NCI-H1694 treated with DMSO at 0.1 percent for 48 hours (cell line): ENCODE data around the gene YEATS2.
A peak's percentile ranks its signal among the peaks of the same experiment; 100 is the strongest.

Experiments
- DNase-seq: peaks from one replicate; lab custom pipeline; 2025; lab: John Stamatoyannopoulos, UW

YEATS2 gene

DNA sequence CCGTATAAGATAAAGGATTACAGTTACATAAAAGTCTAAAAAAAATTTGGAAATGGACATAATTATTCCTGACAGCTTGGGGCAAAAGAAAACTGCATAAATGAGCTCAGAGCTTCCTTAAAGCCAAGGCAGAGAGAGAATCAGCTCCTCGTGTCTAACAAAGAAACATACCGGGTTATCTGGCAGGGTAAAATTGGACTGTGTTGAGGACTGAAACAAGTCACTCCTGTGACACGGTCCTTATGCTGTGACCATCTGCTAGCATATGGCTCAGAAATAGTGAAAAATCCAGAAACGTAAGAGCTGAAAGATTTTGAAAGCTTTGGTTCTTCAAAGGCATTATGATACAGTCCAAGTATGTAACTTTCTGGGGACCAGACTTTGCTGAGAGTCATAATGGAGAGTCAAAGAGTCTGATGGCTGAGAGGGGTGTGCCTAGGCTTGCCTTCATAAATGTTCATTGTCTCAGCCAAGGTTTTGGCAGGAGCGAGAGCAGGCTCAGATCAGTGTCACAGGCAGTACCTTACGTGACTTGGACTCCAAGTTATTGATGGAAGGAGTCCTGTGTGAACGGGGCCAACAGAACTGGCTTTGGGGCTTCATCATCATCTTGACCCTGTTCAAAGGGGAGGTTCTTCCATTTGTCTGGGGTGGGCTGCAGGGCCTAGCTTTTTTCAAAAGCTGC lies 115.3 kb downstream of the YEATS2 start:
- DNase-seq: peak; percentile 93

DNA sequence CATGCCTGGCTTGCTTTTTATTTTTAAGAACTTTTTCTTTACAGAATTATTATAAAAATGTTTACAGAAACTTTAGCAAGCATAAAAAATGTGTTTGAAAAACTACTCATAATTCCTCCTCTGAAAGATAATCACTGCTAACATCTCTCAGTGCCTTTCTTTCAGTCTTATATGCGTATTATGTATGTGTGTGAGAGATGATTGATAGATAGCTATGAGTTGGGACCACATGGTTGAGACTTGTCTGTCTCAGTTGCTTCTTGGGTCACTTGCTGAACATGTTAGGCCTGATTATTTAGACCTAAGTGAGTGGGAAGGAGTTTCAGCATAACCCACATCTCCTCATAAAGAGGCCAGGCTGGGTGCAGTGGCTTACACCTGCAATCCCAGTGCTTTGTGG lies 116.6 kb downstream of the YEATS2 start:
- DNase-seq: no peak

DNA sequence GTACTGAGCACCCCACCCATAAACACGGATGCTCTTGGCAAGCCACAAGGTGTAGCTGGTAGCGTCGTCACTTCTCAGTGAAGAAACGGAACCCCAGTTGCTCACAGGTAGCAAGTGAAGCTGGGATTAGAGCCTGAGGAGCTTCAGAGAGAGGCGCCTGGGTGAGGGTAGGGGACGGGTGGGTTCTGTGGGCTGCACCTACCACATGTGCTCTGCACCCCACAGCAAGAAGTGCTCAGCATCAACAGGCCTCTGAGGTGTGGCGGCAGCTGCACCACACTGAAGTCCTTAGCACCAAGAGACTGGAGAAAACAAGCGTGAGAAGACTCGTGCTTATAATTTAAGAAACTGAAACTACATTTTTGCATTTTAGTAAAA lies 118.0 kb downstream of the YEATS2 start:
- no peak for DNase-seq

DNA sequence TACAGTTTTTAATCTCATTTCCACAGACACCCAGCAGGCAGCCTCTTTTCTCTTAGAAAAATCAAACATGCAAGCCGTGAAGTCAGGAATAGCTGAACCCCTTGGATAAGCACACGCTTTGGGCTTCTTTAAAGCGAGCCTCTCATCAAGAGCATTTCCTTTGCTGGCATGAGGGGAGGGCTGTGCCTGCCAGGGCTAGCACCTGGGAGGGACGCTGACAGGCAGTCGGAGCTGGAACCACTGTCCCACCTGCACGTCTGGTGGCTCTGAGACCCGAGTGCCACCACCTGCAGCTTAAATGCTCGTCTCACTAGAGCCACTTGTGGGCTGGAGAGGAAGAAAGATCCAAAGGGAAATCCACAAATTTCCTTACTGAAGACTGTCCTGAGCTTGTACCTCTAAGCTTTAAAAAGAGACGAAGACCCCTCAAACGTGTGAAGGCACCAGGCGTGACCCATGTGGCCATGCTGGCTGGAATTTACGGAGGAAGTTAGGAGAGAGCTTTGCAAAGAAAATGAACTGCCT lies 118.4 kb downstream of the YEATS2 start:
- no peak for DNase-seq

DNA sequence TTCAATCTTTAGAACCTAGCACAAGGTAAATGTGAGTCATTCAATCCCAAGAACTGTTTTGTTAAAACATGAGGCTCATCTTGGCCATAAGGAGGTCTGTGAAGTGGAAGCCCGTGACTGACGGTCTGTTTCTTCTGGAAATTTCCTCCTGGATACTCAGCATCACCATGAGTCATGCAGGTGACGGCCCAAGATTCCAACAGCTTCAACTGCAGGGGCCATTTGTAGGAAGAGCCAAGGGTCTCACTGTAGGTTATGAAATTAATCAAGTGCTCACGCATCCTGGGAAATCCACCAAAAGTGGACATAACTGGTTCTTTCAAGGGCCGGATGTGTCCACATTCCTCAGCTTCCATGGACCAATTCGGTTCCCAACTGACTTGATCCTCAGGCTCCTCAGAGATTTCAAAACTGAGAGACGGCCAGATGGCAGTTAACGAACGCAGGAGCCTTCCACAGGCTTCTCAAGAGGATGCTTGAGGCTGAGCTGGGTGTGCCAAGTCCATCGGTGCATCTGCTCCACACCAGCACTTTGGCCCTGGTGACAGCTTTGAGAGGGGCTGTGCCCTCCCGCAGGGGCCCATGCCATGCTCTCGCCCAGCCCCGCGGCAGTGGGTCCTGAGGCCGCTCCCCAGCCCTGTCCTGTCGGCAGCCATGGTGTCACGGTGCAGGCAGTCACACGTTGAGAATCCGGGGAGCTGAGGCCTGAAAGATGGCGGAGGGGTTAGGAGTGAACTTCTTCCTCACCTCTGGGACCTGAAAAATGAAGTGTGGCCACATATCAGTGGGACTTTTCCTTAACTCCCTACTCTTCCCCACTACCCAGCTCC lies 119.3 kb downstream of the YEATS2 start:
- no peak for DNase-seq

DNA sequence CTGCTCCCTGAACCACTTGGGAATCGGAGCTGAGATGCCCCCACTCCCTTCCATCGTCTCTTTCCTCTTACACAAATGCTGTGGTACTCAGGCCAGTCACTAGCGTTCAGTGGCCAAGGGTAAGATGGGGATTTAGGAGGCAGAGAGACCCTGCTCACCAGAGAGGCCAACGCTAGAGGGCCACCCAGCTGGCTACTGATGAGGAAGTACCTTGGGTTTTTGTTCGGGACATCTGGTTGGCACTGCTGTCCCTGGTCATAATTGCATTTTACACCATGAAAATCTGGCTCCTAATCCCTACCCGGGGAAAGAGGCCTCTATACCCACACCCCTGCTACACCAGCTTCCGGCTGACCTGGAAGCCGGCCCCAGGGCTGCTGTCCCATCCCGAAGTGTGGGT lies 120.0 kb downstream of the YEATS2 start:
- no peak for DNase-seq

DNA sequence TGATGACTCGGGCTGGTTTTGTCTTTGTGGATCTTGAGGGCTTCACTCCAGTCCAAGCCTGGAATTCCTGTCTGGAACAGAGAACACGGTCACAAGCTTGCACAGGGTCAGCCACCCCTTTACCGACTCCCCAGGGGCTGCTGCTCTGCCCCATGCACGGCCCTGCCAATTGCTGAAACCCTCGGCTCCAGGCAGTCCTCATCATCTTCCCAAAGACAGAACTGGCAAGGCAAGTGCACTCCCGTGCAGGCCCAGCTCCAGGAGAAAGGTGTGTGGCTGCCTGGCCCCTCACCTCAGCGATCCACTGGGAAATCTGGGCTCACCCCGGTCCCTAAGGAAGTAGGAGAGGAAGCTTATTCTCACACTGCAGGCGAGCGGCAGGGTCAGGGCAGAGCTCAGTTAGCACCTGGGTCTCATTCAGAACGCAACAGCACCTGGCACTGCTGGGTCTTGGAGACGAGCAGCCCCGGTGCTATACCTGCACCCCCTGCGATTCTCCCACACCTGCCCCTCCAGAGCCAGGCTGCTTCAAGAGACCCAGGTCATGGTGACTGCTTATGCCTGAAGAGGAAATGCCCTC lies 120.5 kb downstream of the YEATS2 start:
- DNase-seq: no peak

DNA sequence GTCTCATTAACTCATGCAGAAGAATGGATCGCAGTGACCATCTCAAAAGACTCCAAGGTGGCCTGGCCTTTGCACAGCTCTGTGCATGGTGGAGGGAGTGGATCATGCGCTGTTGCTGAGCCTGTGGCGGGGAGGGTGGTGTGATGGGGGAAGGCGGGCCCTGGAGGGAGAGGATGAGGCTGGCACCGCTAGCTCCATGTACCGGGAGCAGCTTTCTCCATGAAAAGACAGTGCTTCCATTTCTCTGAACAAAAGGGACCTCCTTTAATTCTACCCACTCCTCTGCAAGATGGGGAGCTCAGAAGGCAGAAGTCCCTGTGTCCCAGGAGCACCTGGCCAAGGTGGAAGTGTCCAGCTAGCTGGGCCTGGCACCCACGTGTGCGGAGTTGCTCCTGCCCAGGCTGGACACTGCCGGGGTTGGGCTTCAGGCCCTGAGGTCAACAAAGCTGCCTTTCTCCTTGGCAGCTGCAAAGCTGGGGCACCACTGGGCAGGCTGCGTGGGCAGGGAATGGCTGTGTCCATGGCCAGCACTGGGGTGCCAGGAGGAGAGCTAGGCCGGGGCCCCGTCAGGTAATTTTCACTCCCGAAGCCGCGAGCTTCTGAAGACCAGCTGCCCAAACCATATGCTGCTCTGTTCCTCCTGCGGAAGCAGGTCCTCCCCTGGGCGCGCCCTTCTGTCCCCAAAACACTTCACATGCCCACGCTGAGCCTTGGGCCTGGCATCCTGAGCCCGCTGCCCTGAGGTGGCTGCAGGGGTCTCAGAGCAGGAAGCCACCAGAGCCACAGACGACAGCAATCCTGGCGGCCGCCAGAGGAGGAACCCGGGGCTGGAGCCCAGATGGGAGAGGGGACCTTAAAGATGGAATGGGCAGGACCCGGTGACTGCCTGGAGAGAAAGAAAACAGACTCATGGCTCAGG lies 121.4 kb downstream of the YEATS2 start:
- no peak for DNase-seq

DNA sequence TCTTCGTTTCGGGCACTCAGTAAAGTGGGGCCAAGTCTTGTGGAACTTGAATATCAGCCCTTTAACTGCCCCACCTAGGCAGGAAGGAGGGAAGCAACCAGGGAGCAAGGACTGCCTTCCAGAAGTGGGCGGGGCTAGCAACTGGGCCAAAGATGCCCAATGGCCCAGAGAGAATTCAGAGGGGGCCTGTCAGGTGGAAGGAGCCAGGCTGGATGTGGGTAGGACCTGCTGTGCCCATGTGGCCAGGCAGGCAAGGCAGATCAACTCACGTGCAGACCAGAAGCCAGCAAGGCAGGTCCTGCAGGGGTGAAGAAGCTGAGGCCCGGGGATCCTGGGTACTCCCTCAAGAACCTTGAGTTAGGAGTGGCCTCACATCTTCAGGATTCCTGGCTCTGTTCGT lies 122.2 kb downstream of the YEATS2 start:
- no peak for DNase-seq

DNA sequence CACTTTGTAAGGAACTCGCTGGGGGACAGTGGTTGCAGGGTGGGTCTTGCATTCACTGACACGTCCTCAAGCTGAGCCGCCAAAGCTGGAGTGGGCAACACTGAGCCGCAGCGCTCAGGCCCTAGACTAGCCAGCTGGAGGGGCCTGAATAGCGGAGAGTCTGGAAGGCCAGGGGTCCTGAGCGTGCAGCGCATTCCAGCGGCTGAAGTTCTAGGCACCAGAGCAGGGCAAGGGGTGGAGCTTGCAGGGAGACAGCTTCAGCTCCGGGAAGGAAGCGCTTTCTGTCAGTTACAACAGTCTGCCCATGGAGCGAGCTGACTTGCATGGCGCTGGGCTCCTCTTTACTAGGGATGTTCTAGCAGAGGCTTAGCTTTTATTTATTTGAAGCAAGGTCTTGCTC lies 125.0 kb downstream of the YEATS2 start:
- no peak for DNase-seq

DNA sequence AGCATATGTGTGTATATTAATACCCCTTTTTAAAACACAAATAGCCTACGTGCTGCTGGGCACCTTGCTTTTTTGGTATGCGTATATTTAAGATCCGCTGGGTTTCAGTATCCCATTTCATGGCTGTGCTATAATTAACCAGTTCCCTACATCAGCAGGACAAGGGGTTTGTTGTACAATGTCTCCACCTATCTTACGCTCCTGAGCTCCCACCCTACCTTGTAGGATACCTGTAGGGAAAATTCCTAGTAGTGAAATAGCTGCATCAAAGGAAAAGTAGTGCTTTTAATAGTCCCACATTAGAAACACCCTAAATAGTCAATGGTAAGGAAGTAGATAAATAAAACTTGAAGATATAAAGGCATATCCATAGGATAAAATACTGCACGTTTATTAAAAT lies 126.4 kb downstream of the YEATS2 start:
- peak; percentile 52 for DNase-seq

DNA sequence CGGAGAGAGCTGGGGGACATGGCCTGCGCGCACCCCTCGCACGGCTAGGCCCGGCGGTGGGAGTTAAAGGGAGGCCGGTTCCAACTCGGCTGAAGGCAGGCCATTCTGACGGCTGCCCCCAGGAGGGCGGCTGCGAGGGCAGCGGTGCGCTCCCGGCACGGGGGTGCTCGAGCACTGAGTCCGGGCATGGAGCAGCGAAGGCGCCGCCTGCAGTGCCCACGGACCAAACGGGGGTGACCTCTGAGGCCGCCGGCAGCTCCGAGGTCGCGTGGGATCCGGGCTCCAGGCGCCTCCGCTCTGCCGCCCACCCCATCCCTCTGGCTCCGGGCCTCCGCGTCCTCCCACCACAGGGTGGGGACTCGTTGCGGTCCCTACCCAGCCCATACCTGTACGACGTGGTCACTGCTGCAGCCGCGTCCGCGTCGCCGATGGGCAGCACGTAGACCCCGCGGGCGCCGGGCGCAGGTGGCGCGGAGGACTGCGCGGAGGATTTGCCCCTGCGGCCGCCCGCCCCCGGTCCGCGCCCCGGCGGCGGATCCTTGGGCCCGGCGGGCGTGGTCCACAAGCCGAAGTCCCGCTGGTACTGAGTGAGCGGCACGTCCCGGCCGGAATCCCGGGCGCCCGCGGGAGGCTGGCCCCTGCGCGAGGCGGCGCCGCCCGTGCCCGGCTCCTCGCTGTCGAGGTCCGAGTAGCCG lies 127.3 kb downstream of the YEATS2 start:
- no peak for DNase-seq

DNA sequence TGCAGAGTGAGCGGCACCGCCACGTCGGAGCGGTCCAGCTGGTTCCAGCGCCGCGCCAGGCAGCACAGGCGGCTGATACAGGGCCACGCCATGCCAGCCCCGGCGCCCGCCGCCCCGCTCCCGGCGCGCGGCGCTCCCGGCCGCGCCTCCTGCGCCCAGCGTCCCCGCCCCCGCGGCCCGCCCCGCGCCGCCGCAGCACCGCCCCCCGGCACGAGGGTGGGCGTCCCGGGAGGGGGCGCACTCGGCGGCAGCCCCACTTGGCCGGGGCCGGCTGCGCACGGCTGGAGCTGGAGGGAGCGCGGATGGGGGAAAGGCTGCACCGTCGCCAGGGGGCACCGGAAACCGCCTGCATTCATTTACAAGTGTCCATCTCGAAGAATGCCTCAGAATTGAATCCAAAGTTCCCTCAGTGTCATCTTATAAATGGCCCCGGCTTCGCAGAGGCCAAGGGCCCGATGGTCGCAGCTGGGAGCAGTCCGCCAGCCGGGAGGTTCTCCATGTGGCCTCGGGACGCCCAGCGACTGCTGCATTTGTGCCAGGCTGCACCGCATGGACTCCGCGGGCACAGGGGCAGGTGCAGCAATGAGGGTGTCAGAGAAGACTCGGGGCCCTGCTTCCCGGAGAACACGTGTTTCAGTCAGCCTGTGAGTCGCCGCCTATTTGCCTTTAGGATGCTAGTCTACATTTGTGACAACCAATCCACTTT lies 128.0 kb downstream of the YEATS2 start, which contains the start of gene MAP6D1:
TSS of gene MAP6D1 (minus strand) at position 122 of the 706 bp plus-strand sequence. CDS start at position 92, 30 bp downstream.
- peak; percentile 78 for DNase-seq

DNA sequence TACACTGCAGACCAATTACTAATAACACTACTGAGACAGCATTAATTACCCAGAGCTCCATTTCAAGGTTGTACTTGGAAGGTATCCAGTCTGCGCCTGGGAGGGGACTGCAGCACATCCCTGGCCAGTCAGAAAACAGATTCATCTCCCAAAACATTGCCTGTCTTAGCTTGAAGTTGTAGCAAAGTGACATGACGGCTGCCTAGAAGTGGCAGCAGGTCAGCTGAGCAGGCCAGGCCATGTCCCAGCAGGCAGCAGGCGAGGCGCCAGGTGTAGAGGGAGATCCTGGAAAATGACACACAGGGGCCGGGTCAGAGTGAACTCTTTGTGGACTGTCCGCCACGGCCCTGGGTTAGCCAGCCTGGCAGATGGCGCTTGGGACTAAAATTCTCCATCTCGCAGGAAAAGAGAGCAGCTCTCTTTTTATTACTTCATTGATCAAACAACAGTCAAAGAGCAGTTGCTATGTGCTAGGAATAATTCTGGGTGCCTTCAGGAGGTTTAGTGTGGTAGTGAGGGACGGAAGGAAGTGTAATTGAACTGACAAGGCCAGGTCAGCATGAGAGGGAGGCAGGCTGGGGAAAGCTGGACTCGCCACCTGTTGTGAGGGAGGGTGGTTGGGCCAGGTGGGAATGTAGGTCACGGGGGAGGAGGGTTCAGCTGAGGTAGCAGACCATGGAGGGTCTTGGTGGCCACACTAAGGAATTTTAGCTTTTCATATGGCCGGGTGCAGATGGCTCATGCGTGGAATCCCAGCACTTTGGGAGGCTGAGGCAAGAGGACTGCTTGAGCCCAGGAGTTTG lies 129.1 kb downstream of the YEATS2 start:
- no peak for DNase-seq

DNA sequence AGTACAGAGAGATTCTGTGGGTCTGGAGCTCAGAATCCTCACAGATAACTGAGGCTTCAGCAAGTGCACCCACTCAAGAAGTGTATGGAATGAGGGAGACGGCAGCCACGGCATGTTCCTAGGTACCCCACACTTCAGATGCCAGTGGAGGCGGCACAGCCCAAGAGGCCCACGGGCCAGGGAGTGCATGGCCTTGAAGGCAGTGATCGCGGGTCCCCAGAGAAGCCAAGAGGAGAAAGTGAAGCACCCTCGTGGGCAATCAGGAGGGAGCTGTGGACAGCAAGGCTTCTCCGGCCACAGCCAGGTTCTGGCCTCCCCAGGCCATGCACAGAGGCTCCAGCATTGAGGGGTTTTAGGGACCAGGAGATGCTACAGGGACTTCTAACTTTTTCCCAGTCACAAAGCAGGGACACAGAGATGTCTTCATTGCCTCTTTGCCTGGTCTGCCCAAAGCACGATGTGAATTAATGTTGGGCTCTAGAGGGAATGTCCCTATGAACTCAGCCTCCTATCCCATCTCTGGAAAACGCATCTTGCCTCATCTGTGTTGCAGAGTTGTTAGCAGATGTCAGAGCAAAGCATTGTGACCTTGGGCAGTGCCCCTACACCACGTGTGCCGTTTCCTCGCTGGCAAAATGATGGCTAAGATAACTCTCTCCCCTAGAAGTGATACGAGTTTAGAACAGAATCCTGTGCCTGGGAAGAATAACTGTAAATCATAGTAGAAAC lies 130.4 kb downstream of the YEATS2 start:
- no peak for DNase-seq

DNA sequence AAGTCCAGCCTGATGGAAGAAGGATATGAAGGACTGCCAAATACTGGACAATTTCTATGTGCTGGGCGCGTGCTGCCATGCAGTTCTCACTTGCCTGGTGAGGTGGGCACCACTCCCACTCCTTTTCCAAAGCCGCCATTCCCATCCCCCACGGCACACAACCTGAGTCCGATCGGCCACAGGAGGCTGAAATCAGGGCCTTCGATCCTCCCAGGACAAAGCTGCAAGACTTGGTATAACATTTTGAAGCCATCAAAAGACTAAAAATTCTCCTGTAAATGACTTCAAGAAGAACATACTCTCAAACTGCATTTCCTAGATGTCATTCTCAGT lies 130.9 kb downstream of the YEATS2 start:
- DNase-seq: no peak

DNA sequence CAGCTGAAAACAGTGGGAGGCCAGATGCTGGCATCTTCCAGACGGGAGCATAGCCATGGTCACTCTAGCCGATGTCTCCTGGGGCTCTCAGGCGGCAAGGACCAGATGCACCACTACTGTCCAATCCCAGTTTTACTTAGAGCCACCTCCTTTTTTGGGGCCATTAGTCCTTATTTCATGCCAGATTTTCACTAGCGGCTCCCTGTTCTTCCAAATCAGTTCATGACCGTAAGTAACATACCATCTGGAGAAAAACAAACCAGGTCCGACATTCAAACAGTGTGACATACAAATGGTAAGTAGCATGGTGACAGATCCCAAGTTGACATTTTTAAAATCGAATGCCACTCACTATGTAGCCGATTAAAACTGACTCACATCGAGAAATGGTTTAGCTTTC lies 131.9 kb downstream of the YEATS2 start:
- DNase-seq: peak; percentile 25

DNA sequence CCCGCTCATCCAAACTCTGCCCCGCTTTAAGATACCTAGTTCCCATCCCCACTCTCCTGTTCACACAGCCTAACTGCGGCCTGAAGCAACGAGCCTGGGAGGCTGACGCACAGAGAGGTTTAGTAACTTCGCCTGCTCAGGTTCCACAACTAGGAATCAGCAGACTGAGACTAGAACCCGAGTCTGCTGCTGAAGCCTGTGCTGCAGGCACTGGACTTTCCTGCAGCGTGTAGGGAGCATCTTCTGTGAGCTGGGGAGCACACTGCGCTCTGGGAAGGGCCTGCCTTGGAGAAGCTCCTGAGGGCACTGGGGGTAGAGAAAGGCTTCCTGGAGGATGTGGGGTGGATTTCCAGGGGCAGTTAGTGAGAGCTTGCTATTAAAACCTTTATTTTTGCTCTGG lies 132.6 kb downstream of the YEATS2 start:
- DNase-seq: no peak

DNA sequence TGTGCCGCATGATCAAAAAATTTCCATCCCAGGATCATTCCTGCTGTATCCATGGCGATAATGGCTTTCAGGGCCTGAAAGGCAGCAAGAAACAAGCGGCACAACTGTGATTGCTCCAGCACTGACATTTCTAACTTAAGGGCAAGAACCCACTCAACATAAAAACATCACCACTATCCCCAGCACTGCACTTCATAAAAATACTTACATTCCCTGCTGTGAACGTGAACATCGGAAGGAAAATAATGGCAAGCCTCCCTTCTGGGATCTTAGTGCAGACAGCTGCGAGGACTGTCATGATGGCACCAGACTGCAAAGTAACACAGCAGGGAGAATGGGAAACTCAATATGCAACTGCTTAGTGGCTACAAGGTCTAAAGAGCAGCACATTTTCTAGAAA lies 135.9 kb downstream of the YEATS2 start:
- no peak for DNase-seq
